ENCODE results near the gene SLC35F2.

Gene SLC35F2

GRCh38 chr11:107819361-107820014, 39.1 kb downstream of the SLC35F2 start:
- Histone ChIP-seq H3K4me1 (ENCODE audit: insufficient read depth, low read length, poor library complexity, severe bottlenecking) (no peaks in the 10 kb centered on the region), H3K4me2 (ENCODE audit: low read depth, low read length, poor library complexity, severe bottlenecking) (no peak overlapping the region), H2AFZ (ENCODE audit: low read length) (no peak overlapping the region), H4K20me1 (ENCODE audit: insufficient read depth, low read length, poor library complexity, severe bottlenecking) (no peaks in the 10 kb centered on the region), H3K4me3 (ENCODE audit: low read length, poor library complexity, severe bottlenecking) (no peak overlapping the region), H3K27me3 (ENCODE audit: insufficient read depth, low read length, poor library complexity, severe bottlenecking) (no peaks in the 10 kb centered on the region), H3K9ac (ENCODE audit: low read depth, low read length, poor library complexity, severe bottlenecking) (no peak overlapping the region), H3K36me3 (ENCODE audit: insufficient read depth, low read length) (no peaks in the 10 kb centered on the region), H3K79me2 (ENCODE audit: insufficient read depth, low read length) (no peaks in the 10 kb centered on the region), H3K9me2 (replicated peaks; ENCODE audit: low read depth, low read length) (no peaks in the 10 kb centered on the region), H3K9me3 (ENCODE audit: insufficient read depth, low read depth, low read length) (no peaks in the 10 kb centered on the region; the same call in 1 of the 2 replicates), H3F3A (ENCODE audit: low read depth) (no peaks in the 10 kb centered on the region)
- no peak for TF ChIP-seq CTCF (conservative IDR thresholded peaks at IDR 0.05; ENCODE audit: low read length)
- no peak for TF ChIP-seq EZH2phosphoT487 (IDR thresholded peaks at IDR 0.05; ENCODE audit: borderline replicate concordance)

- H3K79me2 ChIP-seq (ENCODE audit: insufficient read depth, low read length): no peaks in the 10 kb centered on the region
These were observed 40.1 kb downstream of the SLC35F2 start for GRCh38 chr11:107818491-107818890.

GRCh38 chr11:107816028-107816427, 42.6 kb downstream of the SLC35F2 start:
- Histone ChIP-seq H3K4me3 (ENCODE audit: low read length, poor library complexity, severe bottlenecking) (no peak overlapping the region), H3K4me1 (ENCODE audit: insufficient read depth, low read length, poor library complexity, severe bottlenecking) (no peaks in the 10 kb centered on the region), H2AFZ (ENCODE audit: low read length) (no peak overlapping the region), H3K79me2 (ENCODE audit: insufficient read depth, low read length) (no peaks in the 10 kb centered on the region), H3K4me2 (ENCODE audit: low read depth, low read length, poor library complexity, severe bottlenecking) (no peak overlapping the region), H3K36me3 (ENCODE audit: insufficient read depth, low read length) (no peaks in the 10 kb centered on the region), H4K20me1 (ENCODE audit: insufficient read depth, low read length, poor library complexity, severe bottlenecking) (no peaks in the 10 kb centered on the region), H3K9me3 (ENCODE audit: insufficient read depth, low read depth, low read length) (no peaks in the 10 kb centered on the region; the same call in 1 of the 2 replicates), H3K27me3 (ENCODE audit: insufficient read depth, low read length, poor library complexity, severe bottlenecking) (no peaks in the 10 kb centered on the region), H3K9ac (ENCODE audit: low read depth, low read length, poor library complexity, severe bottlenecking) (no peak overlapping the region), H3F3A (ENCODE audit: low read depth) (no peaks in the 10 kb centered on the region), H3K9me2 (replicated peaks; ENCODE audit: low read depth, low read length) (no peaks in the 10 kb centered on the region)
- TF ChIP-seq EZH2phosphoT487 (IDR thresholded peaks at IDR 0.05; ENCODE audit: borderline replicate concordance) (no peak), CTCF (conservative IDR thresholded peaks at IDR 0.05; ENCODE audit: low read length) (no peak)

More at GRCh38 chr11:107818491-107818890, 40.1 kb downstream of the SLC35F2 start:
- TF ChIP-seq EZH2phosphoT487 (IDR thresholded peaks at IDR 0.05; ENCODE audit: borderline replicate concordance): no peak
- no peaks in the 10 kb centered on the region; the same call in 1 of the 2 replicates for H3K9me3 ChIP-seq (ENCODE audit: insufficient read depth, low read depth, low read length)
- H3K4me1 ChIP-seq (ENCODE audit: insufficient read depth, low read length, poor library complexity, severe bottlenecking): no peaks in the 10 kb centered on the region
- no peaks in the 10 kb centered on the region for H3K27me3 ChIP-seq (ENCODE audit: insufficient read depth, low read length, poor library complexity, severe bottlenecking)
- H4K20me1 ChIP-seq (ENCODE audit: insufficient read depth, low read length, poor library complexity, severe bottlenecking): no peaks in the 10 kb centered on the region
- no peaks in the 10 kb centered on the region for H3K36me3 ChIP-seq (ENCODE audit: insufficient read depth, low read length)
- no peak overlapping the region for H3K4me3 ChIP-seq (ENCODE audit: low read length, poor library complexity, severe bottlenecking)
- H2AFZ ChIP-seq (ENCODE audit: low read length): no peak overlapping the region
- no peaks in the 10 kb centered on the region for H3F3A ChIP-seq (ENCODE audit: low read depth)
- no peak overlapping the region for H3K4me2 ChIP-seq (ENCODE audit: low read depth, low read length, poor library complexity, severe bottlenecking)
- no peak overlapping the region for H3K9ac ChIP-seq (ENCODE audit: low read depth, low read length, poor library complexity, severe bottlenecking)
- H3K9me2 ChIP-seq (replicated peaks; ENCODE audit: low read depth, low read length): no peaks in the 10 kb centered on the region

- no peaks in the 10 kb centered on the region for H3K9me2 ChIP-seq (replicated peaks; ENCODE audit: low read depth, low read length)
- H3K4me2 ChIP-seq (ENCODE audit: low read depth, low read length, poor library complexity, severe bottlenecking): no peak overlapping the region
- no peak overlapping the region for H3K4me3 ChIP-seq (ENCODE audit: low read length, poor library complexity, severe bottlenecking)
- H3F3A ChIP-seq (ENCODE audit: low read depth): no peaks in the 10 kb centered on the region
- no peaks in the 10 kb centered on the region for H3K9me3 ChIP-seq (ENCODE audit: insufficient read depth, low read depth, low read length)
- no peaks in the 10 kb centered on the region for H3K36me3 ChIP-seq (ENCODE audit: insufficient read depth, low read length)
- no peak overlapping the region for H3K9ac ChIP-seq (ENCODE audit: low read depth, low read length, poor library complexity, severe bottlenecking)
- H3K79me2 ChIP-seq (ENCODE audit: insufficient read depth, low read length): no peaks in the 10 kb centered on the region
- H3K27me3 ChIP-seq (ENCODE audit: insufficient read depth, low read length, poor library complexity, severe bottlenecking): no peaks in the 10 kb centered on the region
- H2AFZ ChIP-seq (ENCODE audit: low read length): no peak overlapping the region
- no peaks in the 10 kb centered on the region for H3K4me1 ChIP-seq (ENCODE audit: insufficient read depth, low read length, poor library complexity, severe bottlenecking)
- no peaks in the 10 kb centered on the region for H4K20me1 ChIP-seq (ENCODE audit: insufficient read depth, low read length, poor library complexity, severe bottlenecking)
- TF ChIP-seq EZH2phosphoT487 (IDR thresholded peaks at IDR 0.05; ENCODE audit: borderline replicate concordance): no peak
- no peak for TF ChIP-seq CTCF (conservative IDR thresholded peaks at IDR 0.05; ENCODE audit: low read length)
These were observed 47.7 kb downstream of the SLC35F2 start for GRCh38 chr11:107810875-107811274.

Measured in Loucy (cell line).